H1 (cell line): Measurements from ENCODE around the gene RRAD. TPM values are rescaled to one million over a fixed set of nuclear protein-coding genes. Genes with fewer than 3 reads are reported as not detected.

Experiments used
- CTCF ChIA-PET: fragments of 300-600 bp; sonication (Branson Sonifier 250); formaldehyde crosslinking; loops from one replicate; lab custom pipeline; 2021; ENCODE audit not compliant: partially characterized antibody; lab: Charles Lee
- POLR2A ChIA-PET: fragments of 300-600 bp; sonication (Branson Sonifier 250); formaldehyde crosslinking; loops from one replicate; lab custom pipeline; 2021; ENCODE audit warnings: inconsistent platforms; ENCODE audit not compliant: partially characterized antibody; lab: Charles Lee
- DNase-seq, 2 experiments: peaks; one replicate each; pipeline versions ENCODE4 v3.0.0 to v3.0.0-alpha.2; 2010 to 2022; ENCODE audit warnings: low spot score in 2 of 2, low read depth in 1 of 2, mixed read lengths in 1 of 2
- FAIRE-seq: peaks from 2 replicates; lab custom pipeline; 2011; peaks lifted over from hg19 to GRCh38; lab: Jason Lieb, UNC
- H2AFZ ChIP-seq: 2 replicates; pipeline ENCODE4 v1.8.1; 2012; ENCODE audit warnings: low read length, inconsistent platforms
- H2AK5ac ChIP-seq: 2 replicates; pipeline ENCODE4 v1.6.1; 2013; ENCODE audit warnings: low read depth, low read length
- H2BK120ac ChIP-seq: replicated peaks from 2 replicates; pipeline ENCODE3; 2013; ENCODE audit warnings: low read depth, low read length, inconsistent platforms
- H2BK12ac ChIP-seq: 2 replicates; pipeline ENCODE4 v1.6.1; 2013; ENCODE audit warnings: low read depth, low read length
- H2BK15ac ChIP-seq: 2 replicates; pipeline ENCODE4 v1.6.1; 2013; ENCODE audit warnings: low read length
- H2BK20ac ChIP-seq: 2 replicates; pipeline ENCODE4 v1.6.1; 2013; ENCODE audit warnings: low read length
- H2BK5ac ChIP-seq: 2 replicates; pipeline ENCODE4 v1.6.1; 2013; ENCODE audit warnings: low read depth, low read length
- H3K14ac ChIP-seq: 2 replicates; pipeline ENCODE4 v1.6.1; 2013; ENCODE audit warnings: inconsistent platforms; ENCODE audit not compliant: insufficient read length
- H3K18ac ChIP-seq: 2 replicates; pipeline ENCODE4 v1.6.1; 2013; ENCODE audit warnings: low read length; ENCODE audit errors: extremely low read depth
- H3K23ac ChIP-seq: 2 replicates; pipeline ENCODE4 v1.6.1; 2013; ENCODE audit warnings: inconsistent platforms; ENCODE audit not compliant: insufficient read length
- H3K23me2 ChIP-seq: 2 replicates; pipeline ENCODE4 v1.6.1; 2013; ENCODE audit warnings: low read depth, low read length
- H3K27ac ChIP-seq: 2 replicates; pipeline ENCODE4 v1.6.1; 2011; ENCODE audit warnings: low read depth, low read length, inconsistent platforms
- H3K27me3 ChIP-seq, 4 experiments: replicated peaks in 1 of 4; 1 replicate in 1 of 4; 2 replicates in 3 of 4; pipeline versions ENCODE4 v1.6.1 to v1.8.1; 2011 to 2013; ENCODE audit warnings: low read length in 3 of 4, mild to moderate bottlenecking in 3 of 4, inconsistent platforms in 2 of 4, mixed read lengths in 2 of 4, moderate library complexity in 1 of 4; ENCODE audit not compliant: control insufficient read depth in 3 of 4, insufficient read depth in 3 of 4; ENCODE audit errors: extremely low read depth in 1 of 4
- H3K36me3 ChIP-seq, 4 experiments: 2 replicates each; pipeline versions ENCODE4 v1.6.1 to v1.8.1; 2011 to 2013; ENCODE audit warnings: mild to moderate bottlenecking in 4 of 4, low read length in 3 of 4, moderate library complexity in 2 of 4, control low read depth in 1 of 4, inconsistent platforms in 1 of 4; ENCODE audit not compliant: insufficient read depth in 4 of 4, control insufficient read depth in 2 of 4
- H3K4ac ChIP-seq: replicated peaks from 2 replicates; pipeline ENCODE3; 2013; ENCODE audit warnings: low read length, low read depth, mixed read lengths, inconsistent platforms; ENCODE audit not compliant: insufficient read length
- H3K4me1 ChIP-seq, 4 experiments: replicated peaks in 1 of 4; 1 replicate in 1 of 4; 2 replicates in 3 of 4; pipeline versions ENCODE4 v1.6.1 to v1.8.1; 2011 to 2013; ENCODE audit warnings: low read length in 3 of 4, inconsistent platforms in 2 of 4, mixed read lengths in 1 of 4; ENCODE audit not compliant: insufficient read depth in 4 of 4, control insufficient read depth in 3 of 4
- H3K4me2 ChIP-seq, 2 experiments: 2 replicates each; pipeline versions ENCODE4 v1.6.1 to v1.8.1; 2011 to 2013; ENCODE audit warnings: low read depth in 2 of 2, low read length in 2 of 2, control low read depth in 1 of 2, inconsistent platforms in 1 of 2, mild to moderate bottlenecking in 1 of 2; ENCODE audit not compliant: insufficient read depth in 1 of 2
- H3K4me3 ChIP-seq, 4 experiments: fragments of 200-600, 300-600 bp in 1 of 4; sonication (generic), shearing (Covaris generic), sonication (Bioruptor Twin) in 1 of 4; 2 replicates each; pipeline versions ENCODE4 v1.5.1 to v1.8.1; 2011 to 2016; ENCODE audit warnings: low read length in 4 of 4, low read depth in 3 of 4, control low read depth in 2 of 4, inconsistent platforms in 2 of 4, mild to moderate bottlenecking in 2 of 4, mixed read lengths in 1 of 4, moderate library complexity in 1 of 4; ENCODE audit not compliant: insufficient read depth in 2 of 4; ENCODE audit errors: extremely low read depth in 1 of 4
- H3K56ac ChIP-seq: replicated peaks from 2 replicates; pipeline ENCODE3; 2013; ENCODE audit warnings: low read depth, mild to moderate bottlenecking, mixed read lengths, low read length, inconsistent platforms; ENCODE audit not compliant: insufficient read length
- H3K79me1 ChIP-seq: 2 replicates; pipeline ENCODE4 v1.6.1; 2013; ENCODE audit warnings: low read depth, low read length, control low read depth
- H3K79me2 ChIP-seq, 2 experiments: 2 replicates each; pipeline versions ENCODE4 v1.6.1 to v1.8.1; 2012 to 2013; ENCODE audit warnings: low read length in 2 of 2, mild to moderate bottlenecking in 2 of 2, inconsistent platforms in 1 of 2; ENCODE audit not compliant: insufficient read depth in 2 of 2, control insufficient read depth in 1 of 2
- H3K9ac ChIP-seq, 4 experiments: replicated peaks in 1 of 4; 1 replicate in 1 of 4; 2 replicates in 3 of 4; pipeline versions ENCODE4 v1.6.1 to v1.8.1; 2011 to 2013; ENCODE audit warnings: low read depth in 3 of 4, low read length in 3 of 4, control low read depth in 2 of 4, mild to moderate bottlenecking in 2 of 4, moderate library complexity in 2 of 4, inconsistent platforms in 1 of 4; ENCODE audit errors: extremely low read depth in 1 of 4
- H3K9me3 ChIP-seq, 2 experiments: 2 replicates each; pipeline versions ENCODE4 v1.6.1 to v1.8.1; 2012 to 2013; ENCODE audit warnings: mild to moderate bottlenecking in 2 of 2, moderate library complexity in 2 of 2, control low read depth in 1 of 2, inconsistent platforms in 1 of 2, low read depth in 1 of 2, low read length in 1 of 2, mixed read lengths in 1 of 2; ENCODE audit not compliant: insufficient read depth in 2 of 2
- H4K20me1 ChIP-seq, 2 experiments: replicated peaks in 1 of 2; 2 replicates each; pipeline versions ENCODE3 to v1.8.1; 2011 to 2013; ENCODE audit warnings: inconsistent platforms in 2 of 2, low read length in 2 of 2, mild to moderate bottlenecking in 1 of 2; ENCODE audit not compliant: insufficient read depth in 2 of 2, control insufficient read depth in 1 of 2
- H4K5ac ChIP-seq: 2 replicates; pipeline ENCODE4 v1.6.1; 2013; ENCODE audit warnings: low read length, low read depth, mixed read lengths, inconsistent platforms; ENCODE audit not compliant: insufficient read length
- H4K8ac ChIP-seq: 2 replicates; pipeline ENCODE4 v1.8.0; 2013; ENCODE audit warnings: mild to moderate bottlenecking, moderate library complexity, low read length, inconsistent platforms; ENCODE audit not compliant: insufficient read depth; ENCODE audit errors: extremely low read depth
- H4K91ac ChIP-seq: replicated peaks from 2 replicates; pipeline ENCODE3; 2013; ENCODE audit warnings: low read length, mixed read lengths, inconsistent platforms; ENCODE audit not compliant: insufficient read length
- MAX ChIP-seq: IDR thresholded peaks from 2 replicates; pipeline ENCODE4 v1.6.1; 2012; ENCODE audit warnings: inconsistent platforms
- POLR2AphosphoS5 ChIP-seq: IDR thresholded peaks from 2 replicates; pipeline ENCODE4 v1.6.1; 2011; ENCODE audit warnings: low read depth, low read length
- WGBS, 2 experiments: shearing (Covaris generic) in 1 of 2; methylation state at CpG; one replicate each; pipeline versions ENCODE4 v1.1.6 to v1.1.7; 2013 to 2015; ENCODE audit warnings: low lambda C conversion rate in 2 of 2, mixed read lengths in 2 of 2, inconsistent platforms in 1 of 2, low coverage in 1 of 2, missing lambda C conversion rate in 1 of 2; ENCODE audit not compliant: insufficient replicate concordance in 2 of 2, insufficient coverage in 1 of 2, insufficient read length in 1 of 2; ENCODE audit errors: extremely low coverage in 1 of 2, missing lambda C conversion rate in 1 of 2; 5-methylcytosine and 5-hydroxymethylcytosine counted together
- polyA plus RNA-seq, 7 experiments: library from polyadenylated mRNA; depleted of rRNA in 3 of 7; stranded (reverse) in 5 of 7; unstranded in 2 of 7; fragments of >200 nt in 5 of 7; fragments of 200-250 nt in 2 of 7; gene quantifications; 1 replicate in 5 of 7; 2 replicates in 1 of 7; 4 replicates in 1 of 7; pipeline versions ENCODE4 v1.2.1 to v1.2.3, GENCODE V29; 2011 to 2013; ENCODE audit warnings: missing spikeins in 2 of 7, mixed read lengths in 2 of 7
- total RNA-seq: library from RNA; stranded (reverse); fragmentation: NEBNext Ultra II Directional; extraction: Animal tissue kit (Norgen Biotek cat#: 25700); gene quantifications from 2 replicates; pipeline ENCODE4 v1.2.1, GENCODE V29; 2021

RRAD gene
- total and polyA plus RNA-seq, 2 of the 8 experiments (the other 6 are each of a cell fraction or from before 2014, with no cell fraction given) = 0.17 TPM; not detected in 1

GRCh38 chr16:66935314-66936011, 10.1 kb upstream of the RRAD start, which contains the start of gene CES2:
TSS of gene CES2 (plus strand) at chr16:66935516. CDS start at chr16:66935636, 120 bp downstream.
- peaks cover 0 to 3% (median under 1%) of the 10 kb centered on the region in 4 experiments; a peak in 2 of 8 replicates for H3K36me3 ChIP-seq
- H3K4me1 ChIP-seq = peaks cover 0 to 9% (median 5%) of the 10 kb centered on the region in 4 experiments; a peak in 4 of 7 replicates
- TF ChIP-seq MAX = peak; percentile 29; the same call in 1 of the 2 replicates
- no peak for TF ChIP-seq POLR2AphosphoS5
- H2BK120ac ChIP-seq = no peak within 1 kb of the TSS
- H3K4me2 ChIP-seq = peak within 1 kb of the TSS; percentile 89 to 99
- H2BK15ac ChIP-seq = no peak within 1 kb of the TSS
- DNase-seq (no peak), FAIRE-seq (no peak)
- ChIA-PET POLR2A (interaction anchor here (1.2 to 1.8 kb wide), 3 partner anchors 10 to 55 kb away, joined by 3 to 5 read pairs (median 3); partner anchors contain the start of gene PDP2), CTCF (interaction anchor here (1.0 to 3.2 kb wide), 3 partner anchors 10 to 43 kb away, joined by 3 to 10 read pairs (median 3); no protein-coding TSS in a partner anchor)
- no peak within 1 kb of the TSS for H4K5ac ChIP-seq
- H4K91ac ChIP-seq = peak within 1 kb of the TSS; percentile 60
- H3K79me2 ChIP-seq = no peaks in the 10 kb centered on the region; a peak in 1 of 4 replicates
- H2BK12ac ChIP-seq = peak within 1 kb of the TSS; percentile 84; the same call in 1 of the 2 replicates
- peaks cover 2 to 9% of the 10 kb centered on the region in 2 experiments for H4K20me1 ChIP-seq
- peak within 1 kb of the TSS; percentile 91 for H3K4ac ChIP-seq
- peak within 1 kb of the TSS; percentile 95 for H3K18ac ChIP-seq
- H3K27me3 ChIP-seq = peaks cover 0 to 9% (median 6%) of the 10 kb centered on the region in 4 experiments; a peak in 4 of 7 replicates
- peaks cover 15% of the 10 kb centered on the region; the same call in 1 of the 2 replicates for H3K23me2 ChIP-seq
- no peak within 1 kb of the TSS for H3K14ac ChIP-seq
- H3K79me1 ChIP-seq = peaks cover 2% of the 10 kb centered on the region; the same call in 1 of the 2 replicates
- no peak within 1 kb of the TSS for H3K27ac ChIP-seq
- H2BK5ac ChIP-seq = no peak within 1 kb of the TSS
- H2BK20ac ChIP-seq = no peak within 1 kb of the TSS
- WGBS, 2 experiments = 67% methylated on average over 33 of the region's 44 CpGs; no CpG with 5 or more reads in 1 of the 2 experiments
- H2AFZ ChIP-seq = peak within 1 kb of the TSS; percentile 77; the same call in 1 of the 2 replicates
- peak within 1 kb of the TSS; percentile 79 to 92 (median 90) for H3K4me3 ChIP-seq
- H3K9ac ChIP-seq = peak within 1 kb of the TSS; percentile 42 to 78 (median 60)
- peak within 1 kb of the TSS; percentile 22; the same call in 1 of the 2 replicates for H4K8ac ChIP-seq
- no peak within 1 kb of the TSS for H3K56ac ChIP-seq
- no peak within 1 kb of the TSS for H3K23ac ChIP-seq
- no peaks in the 10 kb centered on the region for H3K9me3 ChIP-seq
- H2AK5ac ChIP-seq = no peak within 1 kb of the TSS; the same call in 1 of the 2 replicates
